ENCODE data around the gene NEUROG2.
"Not testable (repeated sequence)": the region's sequence is repeated elsewhere in the genome, so short reads cannot be mapped to it uniquely, and the experiment has no call there.

The NEUROG2 gene

GRCh38 chr4:112492321-112492720 lies 23.7 kb downstream of the NEUROG2 start:
- no peak for DNase-seq (ENCODE audit: low read depth in 2 of 2)

- DNase-seq (ENCODE audit: low read depth in 2 of 2) = not testable (repeated sequence)
Measured at GRCh38 chr4:112490808-112491207, 25.2 kb downstream of the NEUROG2 start.

DNA sequence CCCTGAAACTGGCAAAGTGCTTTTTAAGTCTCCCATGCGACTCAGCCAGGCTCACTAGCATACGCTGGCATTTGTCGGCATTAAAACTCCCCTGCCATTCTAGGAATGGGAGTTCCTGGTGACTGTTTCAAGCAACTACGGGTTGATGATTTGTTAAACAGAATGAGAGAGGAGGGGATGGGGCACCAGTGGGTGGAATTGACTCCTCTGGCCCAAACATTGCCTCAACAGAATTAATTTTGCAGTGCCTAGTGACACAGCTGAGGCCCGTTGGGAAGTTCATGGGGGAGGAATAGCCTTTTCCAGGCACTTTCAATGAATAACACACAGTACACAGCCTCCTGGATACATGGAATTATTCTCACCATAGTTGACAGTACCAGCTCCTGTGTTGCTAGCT lies 30.1 kb downstream of the NEUROG2 start:
- no peak for DNase-seq (ENCODE audit: low read depth in 2 of 2)

GRCh38 chr4:112473985-112474384 lies 42.0 kb downstream of the NEUROG2 start:
- DNase-seq (ENCODE audit: low read depth in 2 of 2) = no peak

DNA sequence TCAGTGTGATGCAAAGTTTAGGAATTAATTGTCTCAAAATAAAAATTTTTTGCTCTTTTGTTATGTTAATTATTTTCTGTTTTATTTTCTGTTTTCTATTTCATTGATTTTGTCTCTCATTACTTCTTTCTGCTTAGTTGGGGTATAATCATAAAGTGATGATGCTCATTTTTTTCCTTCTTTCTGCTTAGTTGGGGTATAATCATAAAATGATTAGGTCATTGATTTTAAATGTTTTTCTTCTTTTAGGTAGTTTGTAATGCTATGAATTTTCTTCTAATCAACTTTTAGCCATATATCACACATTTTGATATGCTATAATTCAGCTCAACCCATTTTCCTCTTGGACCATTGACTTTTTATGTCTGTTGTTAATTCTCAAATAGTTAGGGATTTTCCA lies 43.7 kb downstream of the NEUROG2 start:
- no peak for DNase-seq (ENCODE audit: low read depth in 2 of 2)

All from stimulated activated CD8-positive, alpha-beta memory T cell treated with anti-CD3 and anti-CD28 coated beads, Interleukin-7, amount 100 ng/mL, for 4 hours (primary cell).